GM23338 (cell line): ENCODE results near the gene MAP4K3. TPM values are rescaled to one million over a fixed set of nuclear protein-coding genes. Genes with fewer than 3 reads are reported as not detected.

Experiments
- ATAC-seq: fragments of 200-7000 bp; cut with Tn5 transposase; 3 replicates; pipeline ENCODE4 v1.9.1; 2020
- DNase-seq: peaks from one replicate; pipeline ENCODE4 v3.0.0-alpha.2; 2015; ENCODE audit warnings: low spot score
- H2AFZ ChIP-seq: fragments of 200-600 bp; sonication (generic); 2 replicates; pipeline ENCODE4 v1.8.0; 2016; ENCODE audit warnings: antibody characterized with exemption, mild to moderate bottlenecking, moderate library complexity
- H3F3A ChIP-seq: fragments of 200-600 bp; sonication (generic); replicated peaks from 2 replicates; pipeline ENCODE4 v1.8.0; 2017; ENCODE audit warnings: antibody characterized with exemption, mixed run types, low read depth
- H3K27ac ChIP-seq: fragments of 200-600 bp; sonication (generic); 2 replicates; pipeline ENCODE4 v1.6.1; 2016; ENCODE audit warnings: low read depth
- H3K27me3 ChIP-seq: fragments of 200-600 bp; sonication (generic); 2 replicates; pipeline ENCODE4 v1.8.0; 2016; ENCODE audit warnings: mild to moderate bottlenecking, mixed run types, moderate library complexity; ENCODE audit not compliant: insufficient read depth
- H3K36me3 ChIP-seq: fragments of 200-600 bp; sonication (generic); 2 replicates; pipeline ENCODE4 v1.8.0; 2016; ENCODE audit warnings: mild to moderate bottlenecking; ENCODE audit not compliant: insufficient read depth
- H3K4me1 ChIP-seq: fragments of 200-600 bp; sonication (generic); 2 replicates; pipeline ENCODE4 v1.8.0; 2016; ENCODE audit warnings: mild to moderate bottlenecking, moderate library complexity; ENCODE audit not compliant: insufficient read depth
- H3K4me2 ChIP-seq: fragments of 200-600 bp; sonication (generic); 2 replicates; pipeline ENCODE4 v1.7.1; 2017; ENCODE audit warnings: mixed run types
- H3K4me3 ChIP-seq: fragments of 200-600 bp; sonication (generic); 2 replicates; pipeline ENCODE4 v1.6.1; 2016; ENCODE audit warnings: mixed run types
- H3K79me2 ChIP-seq: fragments of 200-600 bp; sonication (generic); replicated peaks from 2 replicates; pipeline ENCODE4 v1.8.0; 2017; ENCODE audit warnings: mild to moderate bottlenecking; ENCODE audit not compliant: insufficient read depth
- H3K9me2 ChIP-seq: fragments of 200-600 bp; sonication (generic); 2 replicates; pipeline ENCODE4 v1.8.0; 2017; ENCODE audit not compliant: insufficient read depth
- H4K20me1 ChIP-seq: fragments of 200-600 bp; sonication (generic); replicated peaks from 2 replicates; pipeline ENCODE4 v1.8.0; 2017; ENCODE audit warnings: mild to moderate bottlenecking; ENCODE audit not compliant: insufficient read depth
- H3K27ac Mint-ChIP-seq: 2 replicates; pipeline ENCODE4 v1.8.0; 2020; ENCODE audit warnings: inconsistent platforms, mild to moderate bottlenecking, moderate library complexity, mixed read lengths
- H3K27me3 Mint-ChIP-seq: 3 replicates; pipeline ENCODE4 v1.8.0; 2022; ENCODE audit warnings: low read depth, mild to moderate bottlenecking, moderate library complexity, mixed read lengths, inconsistent platforms; ENCODE audit not compliant: insufficient read depth, poor library complexity
- H3K36me3 Mint-ChIP-seq: 3 replicates; pipeline ENCODE4 v1.8.0; 2021; ENCODE audit warnings: low read depth, mild to moderate bottlenecking, inconsistent platforms, moderate library complexity, mixed read lengths
- H3K4me1 Mint-ChIP-seq: 3 replicates; pipeline ENCODE4 v1.8.0; 2020; ENCODE audit warnings: mild to moderate bottlenecking, inconsistent platforms, mixed read lengths
- H3K4me3 Mint-ChIP-seq: 3 replicates; pipeline ENCODE4 v1.8.0; 2021; ENCODE audit warnings: moderate library complexity, mild to moderate bottlenecking, inconsistent platforms, mixed read lengths
- H3K9me3 Mint-ChIP-seq: 3 replicates; pipeline ENCODE4 v1.8.0; 2020; ENCODE audit warnings: moderate library complexity, mild to moderate bottlenecking, inconsistent platforms, mixed read lengths
- CREB1 ChIP-seq: fragments of 250-450 bp; sonication (Bioruptor Pico); IDR thresholded peaks from 2 replicates; pipeline ENCODE4 v1.5.0; 2020; ENCODE audit warnings: low read depth, mild to moderate bottlenecking, moderate library complexity
- EZH2 ChIP-seq: fragments of 200-600 bp; sonication (generic); IDR thresholded peaks from one replicate; pipeline ENCODE4 v1.8.0; 2017; ENCODE audit warnings: antibody characterized with exemption, mild to moderate bottlenecking, low read depth; ENCODE audit not compliant: unreplicated experiment
- EZH2phosphoT487 ChIP-seq: fragments of 200-600 bp; sonication (generic); IDR thresholded peaks from one replicate; pipeline ENCODE4 v1.8.1; 2018; ENCODE audit warnings: antibody characterized with exemption; ENCODE audit not compliant: unreplicated experiment
- JUNB ChIP-seq: IDR thresholded peaks from one replicate; pipeline ENCODE4 v1.6.1; 2016; ENCODE audit warnings: antibody characterized with exemption; ENCODE audit not compliant: unreplicated experiment
- NANOG ChIP-seq: IDR thresholded peaks from 2 replicates; pipeline ENCODE4 v1.6.1; 2016; ENCODE audit warnings: antibody characterized with exemption, borderline replicate concordance
- POLR2AphosphoS5 ChIP-seq: IDR thresholded peaks from 2 replicates; pipeline ENCODE4 v1.6.1; 2016; ENCODE audit warnings: antibody characterized with exemption, low read depth
- STAT1 ChIP-seq: IDR thresholded peaks from one replicate; pipeline ENCODE4 v1.6.1; 2016; ENCODE audit warnings: antibody characterized with exemption; ENCODE audit not compliant: unreplicated experiment
- ZNF114 ChIP-seq: fragments of 250-450 bp; sonication (Bioruptor Pico); IDR thresholded peaks from 2 replicates; pipeline ENCODE4 v1.5.0; 2020; ENCODE audit warnings: mild to moderate bottlenecking, moderate library complexity
- ZNF462 ChIP-seq: fragments of 250-450 bp; sonication (Bioruptor Pico); IDR thresholded peaks from 2 replicates; pipeline ENCODE4 v1.5.0; 2020; ENCODE audit warnings: mild to moderate bottlenecking, moderate library complexity
- polyA plus RNA-seq: library from polyadenylated mRNA; unstranded; fragments of >200 nt; fragmentation: Nextera tagmentation; extraction: Ambion mirVana; gene quantifications from 2 replicates; pipeline ENCODE4 v1.2.1, GENCODE V29; 2016
- total RNA-seq: library from RNA; depleted of rRNA; stranded (reverse); fragments of >200 nt; shearing (Covaris generic); gene quantifications from 2 replicates; pipeline ENCODE4 v1.2.3, GENCODE V29; 2014

Gene MAP4K3
- total and polyA plus RNA-seq, 2 experiments from 2014 or later, result 33.0 to 90.7 TPM

GRCh38 chr2:39370101-39370500 lies 67.0 kb downstream of the MAP4K3 start (continued):
- TF ChIP-seq POLR2AphosphoS5 (no peak), EZH2 (no peak), CREB1 (CRISPR knock-in tag) (no peak), EZH2phosphoT487 (no peak), ZNF462 (no peak), NANOG (no peak), JUNB (no peak), STAT1 (no peak)

- H3K4me1 Mint-ChIP-seq, result peaks cover 44% of the 10 kb centered on the region
- Histone ChIP-seq H3K27me3 (no peaks in the 10 kb centered on the region), H3K27ac (no peak overlapping the region), H2AFZ (no peak overlapping the region), H3K4me3 (no peak overlapping the region), H3K4me2 (no peak overlapping the region), H3F3A (no peaks in the 10 kb centered on the region), H3K79me2 (peaks cover 61% of the 10 kb centered on the region), H4K20me1 (no peaks in the 10 kb centered on the region), H3K4me1 (peaks cover 40% of the 10 kb centered on the region), H3K9me2 (no peaks in the 10 kb centered on the region), H3K36me3 (no peaks in the 10 kb centered on the region)
- peak overlapping the region; percentile 41; the same call in 1 of the 2 replicates for H3K27ac Mint-ChIP-seq
- H3K36me3 Mint-ChIP-seq, result peaks cover 73% of the 10 kb centered on the region
- peaks cover 5% of the 10 kb centered on the region for H3K27me3 Mint-ChIP-seq
- DNase-seq (no peak), ATAC-seq (no peak)
- H3K9me3 Mint-ChIP-seq, result peaks cover 36% of the 10 kb centered on the region
- H3K4me3 Mint-ChIP-seq, result no peak overlapping the region
- no peak for TF ChIP-seq CREB1 (CRISPR knock-in tag)
- TF ChIP-seq ZNF114 (CRISPR knock-in tag), result no peak
- no peak for TF ChIP-seq STAT1
- TF ChIP-seq POLR2AphosphoS5, result no peak
- no peak for TF ChIP-seq JUNB
- no peak for TF ChIP-seq ZNF462
Measured at GRCh38 chr2:39368846-39369245, 68.2 kb downstream of the MAP4K3 start.
